HepG2 (cell line): ENCODE results near the gene LRP5. TPM values are rescaled to one million over a fixed set of nuclear protein-coding genes. Genes with fewer than 3 reads are reported as not detected.
A peak's percentile ranks its signal among the peaks of the same experiment; 100 is the strongest.

ENCODE experiments used
- AKAP8 ChIP-seq: sonication (generic); formaldehyde crosslinking; IDR thresholded peaks from 2 replicates; pipeline ENCODE4 v1.5.1; 2020; ENCODE audit warnings: mild to moderate bottlenecking, missing genetic modification reagents
- ATM ChIP-seq: fragments of 450-650 bp; IDR thresholded peaks from 2 replicates; pipeline ENCODE4 v1.7.1; 2017; ENCODE audit warnings: mild to moderate bottlenecking, borderline replicate concordance
- CENPX ChIP-seq: sonication (generic); formaldehyde crosslinking; IDR thresholded peaks from 2 replicates; pipeline ENCODE4 v1.9.0; 2021; ENCODE audit warnings: mild to moderate bottlenecking, missing genetic modification reagents, moderate library complexity
- ELF3 ChIP-seq: IDR thresholded peaks from 2 replicates; pipeline ENCODE4 v1.6.1; 2016; ENCODE audit warnings: missing genetic modification reagents, missing compliant biosample characterization
- GATAD2A ChIP-seq: IDR thresholded peaks from 2 replicates; pipeline ENCODE4 v1.6.1; 2016
- GMEB1 ChIP-seq: sonication (generic); formaldehyde crosslinking; IDR thresholded peaks from 2 replicates; pipeline ENCODE4 v1.5.1; 2020; ENCODE audit warnings: missing genetic modification reagents, mild to moderate bottlenecking, borderline replicate concordance
- HDAC2 ChIP-seq: sonication (generic); formaldehyde crosslinking; IDR thresholded peaks from 2 replicates; pipeline ENCODE4 v1.4.0; 2020; ENCODE audit warnings: missing genetic modification reagents
- HMG20B ChIP-seq: conservative IDR thresholded peaks from 2 replicates; pipeline ENCODE4 v1.6.1; 2016; ENCODE audit warnings: missing genetic modification reagents, missing compliant biosample characterization
- KMT2A ChIP-seq: sonication (generic); formaldehyde crosslinking; IDR thresholded peaks from 2 replicates; pipeline ENCODE4 v1.4.0; 2020; ENCODE audit warnings: missing genetic modification reagents
- MXD1 ChIP-seq: sonication (generic); formaldehyde crosslinking; IDR thresholded peaks from 2 replicates; pipeline ENCODE4 v1.4.0; 2020; ENCODE audit warnings: mild to moderate bottlenecking, missing genetic modification reagents
- NFKB2 ChIP-seq: sonication (generic); formaldehyde crosslinking; IDR thresholded peaks from 2 replicates; pipeline ENCODE4 v1.4.0; 2020; ENCODE audit warnings: missing genetic modification reagents, borderline replicate concordance
- PRPF4 ChIP-seq: fragments of 200-400 bp; formaldehyde crosslinking; IDR thresholded peaks from 2 replicates; pipeline ENCODE4 v1.6.1; 2016; ENCODE audit warnings: low read length, low read depth; ENCODE audit not compliant: poor library complexity, severe bottlenecking
- SOX5 ChIP-seq: IDR thresholded peaks from 2 replicates; pipeline ENCODE4 v1.6.1; 2016; ENCODE audit warnings: borderline replicate concordance
- SOX6 ChIP-seq, 2 experiments: fragments of 450-650 bp in 1 of 2; sonication (generic) in 1 of 2; formaldehyde crosslinking in 1 of 2; IDR thresholded peaks; 2 replicates each; pipeline versions ENCODE4 v1.4.0 to v1.6.1; 2017 to 2020; ENCODE audit warnings: antibody characterized with exemption in 1 of 2, mild to moderate bottlenecking in 1 of 2, missing genetic modification reagents in 1 of 2
- TBX2 ChIP-seq: sonication (generic); formaldehyde crosslinking; IDR thresholded peaks from 2 replicates; pipeline ENCODE4 v1.5.0; 2020; ENCODE audit warnings: missing genetic modification reagents, mild to moderate bottlenecking, borderline replicate concordance
- TEF ChIP-seq: sonication (generic); formaldehyde crosslinking; IDR thresholded peaks from 2 replicates; pipeline ENCODE4 v1.5.0; 2020; ENCODE audit warnings: missing genetic modification reagents
- TFDP1 ChIP-seq: IDR thresholded peaks from 2 replicates; pipeline ENCODE4 v1.6.1; 2016; ENCODE audit warnings: missing compliant biosample characterization, missing genetic modification reagents, borderline replicate concordance
- ZBTB7B ChIP-seq: sonication (generic); formaldehyde crosslinking; IDR thresholded peaks from 2 replicates; pipeline ENCODE4 v1.4.0; 2020; ENCODE audit warnings: missing genetic modification reagents
- ZNF12 ChIP-seq: sonication (generic); formaldehyde crosslinking; IDR thresholded peaks from 2 replicates; pipeline ENCODE4 v1.5.0; 2020; ENCODE audit warnings: missing genetic modification reagents
- ZNF143 ChIP-seq: sonication (generic); formaldehyde crosslinking; IDR thresholded peaks from 2 replicates; pipeline ENCODE4 v1.4.0; 2020; ENCODE audit warnings: missing genetic modification reagents
- ZNF292 ChIP-seq: sonication (generic); formaldehyde crosslinking; IDR thresholded peaks from 2 replicates; pipeline ENCODE4 v1.8.1; 2022; ENCODE audit warnings: mild to moderate bottlenecking, low read depth, missing genetic modification reagents, borderline replicate concordance
- ZNF614 ChIP-seq: IDR thresholded peaks from 2 replicates; pipeline ENCODE4 v1.6.1; 2018; ENCODE audit warnings: missing biosample characterization, missing genetic modification reagents, inconsistent platforms, borderline replicate concordance
- ZNF7 ChIP-seq: IDR thresholded peaks from 2 replicates; pipeline ENCODE4 v1.6.1; 2016; ENCODE audit warnings: missing biosample characterization, missing genetic modification reagents
- ZNF740 ChIP-seq: sonication (generic); formaldehyde crosslinking; IDR thresholded peaks from 2 replicates; pipeline ENCODE4 v1.4.0; 2020; ENCODE audit warnings: missing genetic modification reagents
- ZNF773 ChIP-seq: sonication (generic); formaldehyde crosslinking; IDR thresholded peaks from 2 replicates; pipeline ENCODE4 v1.4.0; 2020; ENCODE audit warnings: missing genetic modification reagents, borderline replicate concordance
- polyA plus RNA-seq, 8 experiments: library from polyadenylated mRNA; depleted of rRNA in 3 of 8; stranded (reverse) in 7 of 8; unstranded in 1 of 8; fragments of >200 nt; fragmentation: Illumina TruSeq in 4 of 8; extraction: Trizol in 4 of 8; gene quantifications; 2 replicates each; pipeline versions ENCODE4 v1.2.1 to v1.2.3, GENCODE V29; 2011 to 2016; ENCODE audit warnings: low read depth in 4 of 8, missing spikeins in 1 of 8, mixed read lengths in 1 of 8; ENCODE audit not compliant: insufficient read depth in 1 of 8
- total RNA-seq, 5 experiments: library from RNA; depleted of rRNA; stranded (reverse); fragments of >200 nt; fragmentation: Illumina TruSeq; extraction: Trizol; gene quantifications; 2 replicates each; pipeline ENCODE4 v1.2.3, GENCODE V29; 2016; ENCODE audit warnings: low read depth in 1 of 5

Gene LRP5
- total and polyA plus RNA-seq, 2 of the 13 experiments (the other 11 are each of a cell fraction or from before 2014, with no cell fraction given) = 40.4 to 64.0 TPM

- TF ChIP-seq ZNF740 (CRISPR knock-in tag) = 0 out of 2 replicates have a peak, but pooled peaks have one; percentile 52
- peak; percentile 54 for TF ChIP-seq AKAP8 (CRISPR knock-in tag)
- peak; percentile 70; the same call in 1 of the 2 replicates for TF ChIP-seq ZNF292
- TF ChIP-seq TEF = no peak
- TF ChIP-seq SOX5 = peak; percentile 81
- TF ChIP-seq SOX6 (IDR thresholded peaks at IDR 0.05) = no peak
- peak; percentile 79 for TF ChIP-seq SOX6 (CRISPR knock-in tag; IDR thresholded peaks at IDR 0.05)
- TF ChIP-seq TBX2 = peak; percentile 68; the same call in 1 of the 2 replicates
- peak; percentile 41; the same call in 1 of the 2 replicates for TF ChIP-seq TFDP1 (CRISPR knock-in tag)
- TF ChIP-seq ZNF773 (CRISPR knock-in tag) = no peak
- peak; percentile 68 for TF ChIP-seq PRPF4
- TF ChIP-seq GATAD2A (CRISPR knock-in tag) = peak; percentile 77
- TF ChIP-seq ZNF614 (CRISPR knock-in tag) = peak; percentile 32; the same call in 1 of the 2 replicates
- no peak for TF ChIP-seq ZNF12
- TF ChIP-seq KMT2A (CRISPR knock-in tag) = peak; percentile 75; the same call in 1 of the 2 replicates
- TF ChIP-seq ELF3 = peak; percentile 82
- TF ChIP-seq GMEB1 (CRISPR knock-in tag) = no peak
- TF ChIP-seq ZNF143 = peak; percentile 21; the same call in 1 of the 2 replicates
- TF ChIP-seq ZNF7 (CRISPR knock-in tag) = peak; percentile 65; the same call in 1 of the 2 replicates
- TF ChIP-seq HMG20B (CRISPR knock-in tag) = no peak
- no peak for TF ChIP-seq NFKB2 (CRISPR knock-in tag)
- TF ChIP-seq ATM = no peak
- TF ChIP-seq ZBTB7B = peak; percentile 77
- TF ChIP-seq CENPX = no peak
- TF ChIP-seq HDAC2 (CRISPR knock-in tag) = peak; percentile 60
- 0 out of 2 replicates have a peak, but pooled peaks have one; percentile 27 for TF ChIP-seq MXD1
Measured at GRCh38 chr11:68328374-68329091, 16.1 kb downstream of the LRP5 start (continued).
